Activated T-cell treated with anti-CD3 and anti-CD28 coated beads, Interleukin-2, amount 50 U/mL, for 1 hour (primary cell): Measurements from ENCODE around the gene SFXN1.
"Not testable (repeated sequence)": the region's sequence is repeated elsewhere in the genome, so short reads cannot be mapped to it uniquely, and the experiment has no call there.

Source experiments
- DNase-seq: peaks from one replicate; pipeline ENCODE4 v3.0.0-alpha.2; 2020

Gene SFXN1, protein sequence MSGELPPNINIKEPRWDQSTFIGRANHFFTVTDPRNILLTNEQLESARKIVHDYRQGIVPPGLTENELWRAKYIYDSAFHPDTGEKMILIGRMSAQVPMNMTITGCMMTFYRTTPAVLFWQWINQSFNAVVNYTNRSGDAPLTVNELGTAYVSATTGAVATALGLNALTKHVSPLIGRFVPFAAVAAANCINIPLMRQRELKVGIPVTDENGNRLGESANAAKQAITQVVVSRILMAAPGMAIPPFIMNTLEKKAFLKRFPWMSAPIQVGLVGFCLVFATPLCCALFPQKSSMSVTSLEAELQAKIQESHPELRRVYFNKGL

DNA sequence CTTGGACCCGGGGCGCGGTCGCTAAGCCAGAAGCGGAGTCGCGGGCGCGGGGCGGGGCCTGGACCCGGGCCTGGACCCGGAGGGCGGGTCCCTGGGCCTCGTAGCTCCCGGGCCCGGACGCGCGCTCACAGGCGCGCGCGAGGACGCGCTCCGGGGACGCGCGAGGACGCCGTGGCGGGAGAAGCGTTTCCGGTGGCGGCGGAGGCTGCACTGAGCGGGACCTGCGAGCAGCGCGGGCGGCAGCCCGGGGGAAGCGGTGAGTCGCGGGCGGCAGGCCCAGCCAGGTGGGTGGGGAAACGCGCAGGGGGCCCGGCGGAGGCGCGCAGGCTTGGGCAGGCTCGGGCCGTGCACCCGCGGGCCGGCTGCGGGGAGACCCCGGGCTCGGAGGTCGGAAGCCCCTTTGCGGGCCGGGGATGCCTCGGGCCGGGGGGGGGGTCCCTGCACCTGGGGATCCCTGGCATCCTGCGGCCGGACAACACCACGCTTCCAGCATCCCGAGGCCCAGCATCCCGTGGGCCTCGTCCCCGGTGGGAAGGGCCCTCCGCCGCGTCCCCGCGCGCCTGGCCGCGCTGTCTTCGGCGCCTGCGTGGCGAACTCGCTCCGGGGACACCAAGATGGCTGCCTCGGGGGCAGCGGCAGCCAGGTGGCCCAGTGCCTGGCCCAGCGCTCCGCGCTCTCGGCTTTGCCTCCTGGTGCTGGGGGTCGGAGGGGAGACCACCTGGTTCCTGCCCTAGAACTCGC lies at the start of gene SFXN1:
SFXN1 (plus strand) TSS at position 177 of the 741 bp plus-strand sequence. CDS start 13,544 bp downstream, outside the sequence.
- DNase-seq = peak; percentile 84

DNA sequence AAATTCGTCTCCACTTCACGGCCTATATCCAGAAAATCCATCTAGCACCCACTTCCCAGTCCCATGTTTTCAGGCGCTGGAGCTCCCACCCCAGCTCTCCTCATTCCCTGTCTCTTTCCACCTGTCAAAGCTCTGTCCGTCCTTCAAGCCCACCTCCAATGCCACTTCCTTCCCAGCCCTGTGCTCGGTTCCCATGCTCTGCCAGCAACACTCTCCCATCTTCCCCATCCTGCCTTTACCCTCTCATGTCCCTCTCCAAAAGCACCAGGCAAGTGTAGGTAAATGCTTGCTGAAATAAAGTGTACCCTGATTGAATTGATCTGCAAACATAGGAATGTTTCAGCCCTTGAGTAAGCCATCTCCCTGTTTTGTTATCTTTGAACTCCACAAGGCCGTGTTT lies 43.6 kb upstream of the SFXN1 start:
- DNase-seq = no peak

DNA sequence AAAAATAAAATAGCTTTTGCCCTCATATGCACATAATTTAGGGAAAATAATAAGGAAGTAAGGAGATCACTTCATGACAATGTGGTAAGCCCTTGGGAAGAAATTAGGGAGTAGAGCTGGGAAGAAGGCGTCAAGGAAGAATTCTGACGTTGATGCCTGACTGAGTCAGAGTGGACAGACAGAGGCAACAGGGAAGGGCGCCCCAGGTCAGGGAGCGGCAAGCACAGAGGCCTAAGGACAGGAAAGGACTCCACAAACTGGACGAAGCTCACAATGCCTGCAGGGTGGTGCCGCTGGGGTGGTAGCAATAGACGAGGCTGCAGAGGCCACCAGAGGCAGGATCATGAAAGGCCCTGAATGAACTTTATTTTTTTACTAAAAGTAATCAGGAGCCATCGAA lies 42.0 kb upstream of the SFXN1 start:
- no peak for DNase-seq

DNA sequence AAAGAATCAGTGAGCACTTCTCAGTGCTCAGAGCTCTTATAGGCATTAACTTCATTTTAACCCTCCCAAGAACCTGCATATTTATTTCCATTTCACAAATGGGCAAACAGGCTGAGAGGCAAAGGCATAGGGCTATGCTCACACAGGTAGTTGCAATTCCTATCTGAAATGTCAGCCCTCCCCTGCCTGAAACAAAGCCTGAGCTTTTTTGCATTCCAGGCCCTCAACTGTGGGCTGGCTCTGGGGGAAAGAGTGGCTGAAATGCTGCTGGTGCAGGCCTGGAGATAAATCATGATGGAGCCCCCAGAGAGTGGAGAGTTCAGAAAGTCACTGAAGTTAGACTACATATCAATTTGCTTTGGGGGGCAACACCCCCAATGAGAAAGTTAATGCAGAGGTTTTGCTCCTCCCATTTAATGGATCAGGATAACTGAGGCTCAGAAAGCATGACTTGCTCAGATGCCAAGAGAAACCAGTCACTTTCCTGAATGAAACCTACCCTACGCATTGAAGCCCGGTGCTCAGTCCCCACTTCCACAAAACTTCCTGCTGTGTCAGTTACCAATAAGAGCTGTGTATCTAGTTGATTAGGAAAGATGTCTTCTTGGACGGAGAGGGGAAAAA lies 40.0 kb upstream of the SFXN1 start:
- no peak for DNase-seq

DNA sequence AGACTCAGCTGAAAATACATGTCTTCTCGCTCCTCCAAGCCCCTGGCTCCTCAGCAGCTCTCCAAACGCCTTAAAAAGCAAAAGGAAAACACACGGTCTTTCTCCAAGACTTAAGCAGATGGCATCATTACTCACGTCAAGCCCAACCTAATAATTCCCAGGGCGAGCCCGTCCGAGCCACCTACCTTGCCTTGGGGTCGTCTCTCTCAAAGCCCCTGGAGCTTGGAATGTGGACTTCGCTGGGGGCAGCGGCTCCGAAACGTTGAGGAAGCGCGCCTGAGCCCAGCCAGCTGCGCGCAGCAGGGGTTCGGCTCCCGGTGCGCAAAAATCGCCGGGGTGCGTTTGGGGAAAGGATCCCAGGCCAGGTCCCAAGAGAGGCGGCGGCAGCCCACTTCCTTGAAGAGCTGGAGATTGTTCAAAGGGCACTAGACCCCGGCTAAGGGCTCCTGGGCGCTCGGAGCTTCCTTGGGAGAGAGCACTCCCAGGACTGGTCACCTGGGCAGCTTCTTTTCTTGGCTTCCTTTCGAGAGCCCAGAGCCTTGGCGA lies 34.8 kb upstream of the SFXN1 start:
- no peak for DNase-seq

DNA sequence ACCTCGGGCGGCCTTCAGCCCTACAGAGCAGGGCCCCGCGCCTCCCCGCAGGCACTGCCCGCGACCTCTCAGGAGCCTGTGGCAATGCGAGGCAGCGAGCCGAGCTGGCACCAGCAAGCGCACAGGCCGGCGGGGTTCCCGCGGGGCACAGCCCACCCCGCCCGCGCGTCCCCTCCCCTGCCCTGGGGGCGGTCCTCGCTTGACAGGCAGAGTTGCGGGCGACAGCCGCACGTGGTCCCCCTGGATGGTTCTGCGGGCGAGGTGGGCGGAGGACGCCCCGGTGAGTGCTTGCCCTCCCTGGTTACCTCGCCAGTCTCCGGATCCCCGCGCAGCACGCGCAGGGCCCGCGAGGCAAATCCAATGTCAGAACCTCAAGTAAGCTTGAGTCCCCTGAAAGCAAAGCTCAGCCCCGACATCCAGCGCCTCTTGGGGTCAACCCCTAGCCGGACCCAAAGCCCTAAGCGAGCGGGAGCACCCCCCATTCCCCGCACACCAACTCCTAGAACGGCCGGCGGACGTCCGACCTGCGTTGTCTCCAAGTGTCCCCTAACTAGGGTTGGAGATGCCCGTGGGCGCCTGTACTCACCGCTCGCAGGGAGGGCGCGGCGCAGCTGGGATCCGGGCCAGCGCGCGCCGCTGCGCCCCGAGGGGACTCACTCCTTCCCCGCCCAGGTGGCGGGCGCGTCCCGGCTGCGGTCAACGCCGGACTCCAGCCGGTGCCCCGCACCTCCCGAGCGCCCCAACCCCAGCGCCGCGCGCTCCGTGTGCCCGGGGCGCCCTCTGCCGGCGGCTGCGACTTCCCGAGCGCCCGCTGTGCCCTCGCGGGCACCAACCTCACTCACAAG lies 34.1 kb upstream of the SFXN1 start, which contains the start of gene DRD1:
DRD1 (minus strand) TSS at position 123 of the 845 bp plus-strand sequence. CDS start 1,083 bp downstream, outside the sequence.
- peak; percentile 62 for DNase-seq

DNA sequence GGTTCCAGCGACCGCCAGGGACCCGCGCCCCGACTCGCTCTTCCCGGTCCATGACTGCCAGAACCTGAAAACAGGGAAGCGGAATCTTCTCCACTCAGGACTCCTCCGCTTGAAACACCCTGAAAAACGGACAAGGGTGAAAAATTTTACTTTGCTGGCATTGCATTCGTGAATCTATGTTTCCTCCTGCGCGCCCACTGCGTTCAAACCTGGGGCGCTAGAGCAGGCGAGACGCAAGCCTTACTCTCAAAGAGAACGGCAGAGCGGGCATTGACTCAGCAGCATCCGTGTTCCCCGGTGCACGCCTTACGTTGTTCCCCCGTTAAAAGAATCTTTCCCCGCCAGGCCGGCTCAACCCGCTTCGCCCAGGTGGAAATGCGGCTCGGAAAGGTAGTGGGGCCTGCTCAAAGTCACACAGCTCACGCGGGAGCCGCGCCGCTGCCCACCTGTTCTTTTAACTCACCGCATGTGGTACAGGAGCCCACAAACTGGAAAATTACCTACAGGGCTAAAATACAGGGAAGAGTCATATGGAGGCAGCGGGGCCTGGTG lies 33.4 kb upstream of the SFXN1 start:
- DNase-seq = no peak

DNA sequence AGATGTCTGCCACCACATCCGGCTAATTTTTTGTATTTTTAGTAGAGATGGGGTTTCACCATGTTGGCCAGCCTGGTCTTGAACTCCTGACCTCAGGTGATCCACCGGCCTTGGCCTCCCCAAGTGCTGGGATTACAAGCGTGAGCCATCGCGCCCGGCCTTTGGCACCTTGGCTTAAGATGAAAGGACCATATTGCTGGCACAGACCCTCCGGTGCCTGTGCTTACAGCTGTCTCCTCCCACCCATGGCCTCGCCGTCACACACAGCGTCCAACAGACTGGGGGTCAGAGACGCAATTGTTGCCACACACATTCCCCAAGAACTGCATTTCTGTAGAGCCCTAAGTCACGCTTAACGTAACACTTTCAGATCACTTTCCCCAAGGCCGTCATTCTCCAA lies 32.0 kb upstream of the SFXN1 start:
- DNase-seq = not testable (repeated sequence)

DNA sequence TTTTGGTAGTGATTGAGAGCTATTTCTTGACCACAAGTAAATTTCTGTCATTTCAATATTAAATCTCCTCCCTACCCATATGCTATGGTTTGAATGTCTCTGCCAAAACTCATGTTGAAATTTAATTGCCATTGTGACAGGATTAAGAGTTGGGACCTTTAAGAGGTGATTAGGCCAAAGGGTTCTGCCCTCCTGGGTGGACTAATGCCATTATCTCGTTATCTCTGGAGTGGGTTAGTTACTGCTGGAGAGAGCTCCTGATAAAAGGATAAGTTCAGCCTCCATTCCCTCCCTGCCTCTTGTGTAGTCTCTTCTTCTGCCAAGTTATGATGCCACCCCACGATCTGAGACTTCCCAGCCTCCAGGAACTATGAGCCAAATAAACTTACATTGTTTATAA lies 30.8 kb upstream of the SFXN1 start:
- DNase-seq = no peak

DNA sequence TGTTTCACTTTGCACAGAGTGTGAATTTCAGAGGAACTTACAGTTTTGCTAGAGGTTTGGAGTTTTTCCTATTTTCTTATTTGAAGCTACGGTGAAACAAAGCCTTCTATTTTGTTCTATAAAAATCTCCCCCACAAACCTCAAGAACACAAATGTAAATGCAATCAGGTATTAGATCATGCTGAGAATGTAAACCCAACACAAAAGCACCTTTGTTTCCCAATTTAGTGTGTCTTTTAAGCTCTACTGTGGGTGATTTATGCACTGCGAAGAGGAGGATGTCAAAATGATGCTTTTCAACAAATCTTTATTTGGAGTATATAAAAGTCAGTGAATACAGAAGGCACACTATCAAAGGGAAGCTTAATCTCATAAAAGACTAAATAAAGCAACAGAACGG lies 30.1 kb upstream of the SFXN1 start:
- DNase-seq = no peak

DNA sequence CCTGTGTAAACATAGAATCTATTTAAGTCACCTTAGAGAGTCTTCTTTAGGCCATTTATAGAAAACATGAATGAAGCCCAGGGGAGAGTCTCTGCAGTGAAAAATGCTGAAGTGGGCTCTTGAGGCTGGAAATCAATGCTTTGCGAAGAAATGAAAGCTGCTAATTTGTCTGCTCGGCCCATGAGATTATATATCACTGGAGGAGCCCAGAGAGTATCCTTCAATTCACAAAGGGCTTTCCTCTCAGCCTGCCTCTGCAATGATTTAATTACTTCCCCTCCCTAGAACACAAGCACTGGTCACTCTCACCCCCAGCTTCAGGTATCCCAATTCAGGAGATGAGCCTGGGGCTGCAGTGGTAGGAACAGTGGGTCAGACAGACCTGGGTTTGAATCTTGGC lies 26.2 kb upstream of the SFXN1 start:
- no peak for DNase-seq

DNA sequence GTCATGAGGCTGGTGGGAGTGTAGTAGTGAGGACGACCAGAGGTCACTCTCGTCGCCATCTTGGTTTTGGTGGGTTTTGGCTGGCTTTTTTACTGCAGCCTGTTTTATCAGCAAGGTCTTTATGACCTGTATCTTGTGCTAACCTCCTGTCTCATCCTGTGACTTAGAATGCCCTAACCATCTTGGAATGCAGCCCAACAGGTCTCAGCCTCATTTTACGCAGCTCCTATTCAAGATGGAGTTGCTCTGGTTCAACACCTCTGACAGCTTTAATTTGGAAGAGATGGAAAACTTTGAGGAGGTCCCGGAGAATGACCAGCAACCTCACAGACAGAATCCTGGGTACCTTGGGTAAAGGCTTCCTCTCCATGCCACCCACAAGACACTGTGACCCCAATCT lies 24.0 kb upstream of the SFXN1 start:
- DNase-seq = not testable (repeated sequence)

DNA sequence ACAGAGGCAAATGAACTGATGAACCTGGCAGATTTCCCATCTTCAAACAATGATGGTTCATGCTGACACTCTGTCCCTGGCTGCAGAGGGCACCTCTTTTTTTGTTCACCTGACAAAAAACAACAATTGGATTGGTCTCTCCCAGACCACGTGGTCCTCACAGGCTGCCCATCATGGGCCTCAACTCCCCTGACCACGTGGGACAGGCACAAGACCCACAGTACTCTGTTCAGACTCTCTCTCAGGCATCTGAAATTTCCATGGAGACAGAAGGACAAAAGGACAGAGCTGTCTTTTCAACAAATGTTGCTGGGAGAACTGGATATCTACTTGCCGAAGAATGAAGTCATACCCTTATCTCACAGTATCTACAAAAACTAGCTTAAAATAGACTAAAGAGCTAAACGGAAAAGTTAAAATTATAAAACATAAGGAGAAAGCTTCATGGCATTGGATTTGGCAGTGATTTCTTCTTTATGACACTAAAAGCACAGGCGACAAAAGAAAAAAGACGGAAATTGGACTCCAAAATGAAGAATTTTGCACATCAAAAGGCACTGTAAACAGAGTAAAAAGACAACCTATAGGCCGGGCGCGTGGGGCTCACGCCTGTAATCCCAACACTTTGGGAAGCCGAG lies 22.1 kb upstream of the SFXN1 start:
- DNase-seq = no peak

DNA sequence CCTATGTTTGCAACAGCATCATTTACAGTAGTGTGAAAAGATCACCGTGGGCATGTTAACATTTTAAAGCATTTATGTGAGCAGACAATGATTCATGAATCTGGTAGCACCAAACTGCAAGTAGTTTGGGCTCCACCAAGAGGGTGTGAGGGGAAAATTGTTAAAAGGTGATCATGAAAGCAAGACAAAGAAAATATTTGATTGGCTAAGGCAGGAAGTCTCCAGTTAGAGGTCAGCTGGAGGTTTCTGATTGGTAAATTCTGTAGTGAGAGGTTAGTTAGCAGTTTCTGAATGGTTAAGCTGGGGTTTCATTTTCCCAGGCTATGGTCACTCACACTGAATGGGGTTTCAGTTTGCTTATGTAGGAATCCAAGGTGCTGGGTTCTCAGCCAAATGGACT lies 20.9 kb upstream of the SFXN1 start:
- no peak for DNase-seq

DNA sequence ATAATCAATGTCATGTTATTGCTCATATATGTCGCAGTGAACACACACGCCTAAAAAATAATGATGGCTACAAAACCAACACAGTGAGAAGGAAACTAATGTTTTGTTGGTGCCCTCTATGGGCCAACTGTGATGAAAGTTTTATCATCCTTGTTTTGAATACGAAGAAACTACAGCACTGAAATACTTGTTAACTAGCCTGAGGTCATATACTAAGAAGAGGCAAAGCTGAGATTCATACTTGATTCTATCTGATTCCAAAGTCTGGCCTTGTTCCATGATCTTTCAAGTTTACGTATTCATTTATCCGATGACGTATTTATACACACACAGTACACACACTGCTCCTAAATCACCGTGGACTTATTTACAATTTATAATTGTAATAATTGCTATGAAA lies 18.2 kb upstream of the SFXN1 start:
- no peak for DNase-seq

DNA sequence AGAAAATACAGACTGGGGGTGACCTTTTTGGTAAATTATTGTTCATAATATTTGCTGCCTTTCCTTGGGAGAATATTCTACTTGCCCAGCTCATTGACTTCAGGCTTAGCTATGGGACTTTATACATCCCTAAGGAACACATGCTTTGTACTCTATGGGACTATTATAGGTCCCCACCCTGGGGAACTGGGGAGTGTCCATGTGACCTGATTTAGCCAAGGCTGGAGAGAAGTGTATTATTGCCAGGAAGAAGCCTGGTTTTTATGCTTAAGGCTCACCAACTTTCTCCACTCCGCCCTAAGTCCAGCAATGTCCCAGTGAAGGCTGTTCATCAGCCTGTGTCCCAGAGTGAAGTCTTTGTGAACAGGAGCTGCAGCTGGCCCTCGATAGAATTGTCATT lies 17.8 kb upstream of the SFXN1 start:
- DNase-seq = no peak

DNA sequence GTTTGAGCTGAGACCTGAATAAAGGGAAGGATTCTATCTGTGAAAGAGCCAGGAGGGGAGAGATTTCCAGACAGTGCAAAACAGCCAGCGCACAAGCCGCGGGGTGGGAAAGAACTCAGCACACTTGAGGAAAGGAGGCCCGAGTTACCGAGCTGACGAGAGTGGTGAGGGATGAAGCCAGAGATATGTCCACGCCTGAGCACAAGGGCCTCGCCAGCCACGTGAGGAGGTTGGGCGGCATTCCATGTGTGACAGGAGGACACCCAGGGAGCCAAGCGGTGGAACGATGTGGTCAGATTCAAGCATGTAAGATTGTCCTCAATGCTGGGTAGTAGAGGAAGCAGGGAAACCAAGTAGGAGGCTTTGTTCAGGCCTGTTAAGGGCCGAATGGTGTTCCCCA lies 17.0 kb upstream of the SFXN1 start:
- no peak for DNase-seq

DNA sequence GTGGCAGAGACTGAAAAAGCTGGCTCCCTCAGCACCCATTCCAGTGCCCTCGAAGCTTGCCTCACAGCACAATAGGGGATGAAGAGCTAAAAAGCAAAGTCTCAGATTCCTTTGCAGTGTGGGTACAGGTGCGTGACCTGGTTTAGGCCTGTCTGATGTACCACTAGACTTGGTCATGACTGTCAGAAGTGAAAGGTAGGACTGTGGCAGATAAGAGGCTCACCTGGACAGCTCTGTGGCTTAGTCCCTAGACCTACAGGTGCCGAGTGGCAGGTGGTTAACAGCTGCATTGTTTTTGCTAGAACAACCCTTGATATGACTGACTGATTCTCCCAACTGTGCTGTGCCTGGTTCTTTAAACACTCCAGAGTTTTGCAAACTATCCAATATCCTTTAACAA lies 14.7 kb upstream of the SFXN1 start:
- no peak for DNase-seq

DNA sequence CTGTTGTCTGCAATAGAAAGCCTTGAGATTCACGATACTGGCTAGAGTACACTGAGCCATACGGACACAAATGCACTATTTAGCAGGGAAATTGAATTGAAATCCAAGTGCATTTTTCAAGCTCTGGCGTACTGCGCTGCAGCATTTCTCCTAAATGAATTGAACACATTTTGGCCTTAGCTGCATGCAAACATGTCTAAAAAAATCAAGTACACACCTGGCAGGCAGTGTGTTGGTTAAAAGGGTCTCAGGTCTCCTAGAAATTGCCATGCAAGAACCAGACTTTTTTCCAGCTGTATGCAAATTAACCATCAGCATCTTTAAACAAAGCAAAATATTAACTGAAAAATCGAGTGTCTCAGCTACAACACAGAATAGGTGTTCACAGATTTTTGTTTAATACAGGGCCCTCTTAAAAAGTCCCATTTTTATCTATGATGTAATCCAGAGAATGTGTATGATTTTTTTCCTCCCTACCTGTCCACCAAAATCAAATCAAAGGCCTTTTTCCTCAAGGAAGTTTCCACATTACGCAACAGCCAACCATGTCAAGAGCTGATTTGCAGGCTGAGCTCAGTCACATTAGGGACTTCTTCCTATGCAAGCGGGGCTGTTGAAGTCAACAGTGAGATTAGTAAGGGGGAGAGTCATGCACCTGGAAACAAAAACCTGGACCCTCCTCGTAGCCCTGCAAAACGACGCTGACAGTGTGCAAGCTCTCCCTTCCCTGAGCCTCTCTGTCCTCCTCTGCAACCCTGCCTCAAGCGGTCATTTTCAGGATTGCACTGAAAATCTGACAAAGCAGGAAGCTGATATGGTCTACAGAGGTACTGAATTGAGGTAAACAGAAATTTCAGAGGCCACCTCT lies 14.1 kb upstream of the SFXN1 start:
- DNase-seq = peak; percentile 55

DNA sequence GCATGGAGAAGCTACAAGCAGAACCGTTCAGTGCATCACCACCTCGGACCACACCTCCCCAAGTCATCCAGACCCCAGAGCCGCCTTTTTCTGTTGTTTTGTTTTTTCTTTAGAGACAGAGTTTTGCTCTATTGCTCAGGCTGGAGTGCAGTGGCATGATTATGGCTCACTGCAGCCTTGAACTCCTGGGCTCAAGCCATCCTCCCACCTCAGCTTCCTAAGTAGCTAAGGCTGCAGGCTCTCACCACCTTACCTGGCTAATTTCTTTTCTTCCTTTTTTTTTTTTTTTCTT lies 13.5 kb upstream of the SFXN1 start:
- DNase-seq = no peak

DNA sequence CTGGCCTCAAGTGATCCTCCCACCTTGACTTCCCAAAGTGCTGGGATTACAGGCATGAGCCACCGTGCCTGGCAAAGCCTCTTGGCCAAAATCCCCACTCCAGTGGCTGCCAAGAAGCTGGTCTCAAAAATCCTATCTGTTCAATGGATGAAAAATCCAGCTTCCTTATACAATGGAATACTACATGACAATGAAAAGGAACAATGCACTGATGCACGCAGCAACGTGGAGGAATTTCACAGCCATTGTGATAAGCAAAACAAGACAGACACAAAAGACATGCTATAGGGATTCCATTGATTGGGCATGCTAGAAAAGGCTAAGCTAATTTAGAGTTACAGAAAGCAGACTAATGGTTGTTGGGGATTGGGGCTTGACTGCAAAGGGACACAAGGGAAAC lies 13.1 kb upstream of the SFXN1 start:
- no peak for DNase-seq
